ENCODE results near the gene CCDC88C. TPM values are rescaled to one million over a fixed set of nuclear protein-coding genes. Genes with fewer than 3 reads are reported as not detected.

The CCDC88C gene
- total RNA-seq, 1 donor from 2014 or later = 40.6 TPM

DNA sequence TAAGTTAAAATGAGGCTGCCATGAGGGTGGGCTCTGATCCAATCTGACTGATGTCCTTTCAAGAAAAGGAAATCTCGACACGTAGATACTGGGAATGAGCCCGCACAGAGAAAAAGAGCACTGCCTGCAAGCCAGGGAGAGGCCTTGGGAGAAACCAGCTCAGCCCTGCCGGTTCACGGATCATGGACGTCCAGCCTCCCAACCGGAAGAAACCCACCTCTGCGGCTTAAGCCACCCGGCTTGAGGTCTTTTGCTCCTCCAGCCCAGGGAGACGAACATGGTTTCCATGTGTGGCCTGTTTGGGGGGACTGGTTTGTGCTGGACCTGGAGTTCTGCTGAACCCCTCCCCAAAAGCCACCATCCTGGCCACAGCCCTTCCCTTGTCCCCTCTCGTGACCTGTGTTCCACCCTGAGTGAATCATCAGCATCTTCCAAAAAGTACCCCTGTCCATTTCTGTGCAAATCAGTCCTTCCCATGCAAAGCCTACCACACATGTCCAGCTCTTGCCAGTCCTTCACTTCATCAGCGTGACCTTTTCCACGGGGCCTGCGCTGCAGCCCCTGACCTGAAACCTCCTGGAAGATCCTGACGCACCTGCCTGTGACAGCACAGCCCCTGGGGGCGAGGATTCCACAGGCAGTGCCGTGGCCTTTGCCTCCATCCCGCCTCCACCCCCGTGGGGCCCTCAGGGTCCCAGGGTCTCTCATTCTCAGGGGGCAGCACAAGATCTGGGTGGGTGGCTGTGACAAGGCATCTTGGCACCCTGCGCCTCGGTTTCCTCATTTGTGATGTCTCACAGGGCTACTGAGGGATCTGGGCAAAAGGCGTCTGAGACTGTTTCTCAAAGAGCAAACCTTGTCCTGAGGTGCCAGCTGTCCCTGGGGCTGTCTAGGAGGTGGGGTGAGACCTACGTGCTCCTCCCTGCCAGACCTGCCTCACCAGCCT, 121.5 kb downstream of the CCDC88C start:
- DNase-seq (ENCODE audit: extremely low read depth, low read depth, low spot score) = no peak

DNA sequence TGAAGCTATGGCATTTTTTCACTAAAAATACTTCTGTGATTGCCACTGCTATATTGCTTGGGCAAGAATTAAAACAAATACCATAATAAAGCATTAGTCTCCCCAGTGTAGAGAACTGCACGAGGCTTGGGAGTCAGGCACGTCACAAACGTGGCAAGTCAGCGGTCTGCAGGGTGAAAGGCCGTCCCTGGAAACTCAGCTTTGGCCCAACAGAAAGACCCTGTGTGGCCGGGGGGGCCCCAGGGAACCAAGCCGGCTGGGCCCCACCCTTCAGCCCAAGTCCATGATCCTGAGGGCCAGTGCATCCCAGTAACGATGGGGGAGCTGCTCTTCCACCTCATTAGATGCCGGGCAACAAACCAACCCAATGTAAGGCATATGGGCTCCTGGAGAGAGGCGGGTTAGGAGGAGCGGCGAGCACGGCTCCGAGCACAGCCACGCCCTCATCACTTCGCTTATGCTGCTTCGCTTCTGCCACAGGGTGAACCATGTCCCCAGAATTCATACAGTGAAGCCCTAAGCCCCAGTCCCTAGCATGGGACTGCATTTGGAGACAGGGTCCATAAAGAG, 122.3 kb downstream of the CCDC88C start:
- no peak for DNase-seq (ENCODE audit: extremely low read depth, low read depth, low spot score)

DNA sequence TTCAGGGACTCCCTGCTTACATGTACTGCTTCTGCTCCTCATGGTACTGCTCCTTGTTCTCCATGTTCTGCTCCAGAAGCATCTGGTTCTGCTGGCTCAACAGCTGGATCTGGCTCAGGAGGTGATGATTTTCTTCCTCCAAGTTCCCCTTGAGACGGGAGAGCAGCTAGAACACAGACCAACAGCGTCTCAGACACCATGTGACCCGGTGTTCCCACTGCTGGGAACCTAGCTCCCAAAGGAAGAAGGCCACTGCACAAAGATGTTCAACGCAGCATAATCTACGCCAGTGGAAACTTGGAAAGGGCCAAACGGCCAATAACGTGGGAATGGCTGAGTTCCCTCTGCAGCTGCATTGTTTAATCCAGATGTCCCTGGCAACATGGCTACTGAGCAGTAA, 123.5 kb downstream of the CCDC88C start:
- no peak for DNase-seq (ENCODE audit: extremely low read depth, low read depth, low spot score)

DNA sequence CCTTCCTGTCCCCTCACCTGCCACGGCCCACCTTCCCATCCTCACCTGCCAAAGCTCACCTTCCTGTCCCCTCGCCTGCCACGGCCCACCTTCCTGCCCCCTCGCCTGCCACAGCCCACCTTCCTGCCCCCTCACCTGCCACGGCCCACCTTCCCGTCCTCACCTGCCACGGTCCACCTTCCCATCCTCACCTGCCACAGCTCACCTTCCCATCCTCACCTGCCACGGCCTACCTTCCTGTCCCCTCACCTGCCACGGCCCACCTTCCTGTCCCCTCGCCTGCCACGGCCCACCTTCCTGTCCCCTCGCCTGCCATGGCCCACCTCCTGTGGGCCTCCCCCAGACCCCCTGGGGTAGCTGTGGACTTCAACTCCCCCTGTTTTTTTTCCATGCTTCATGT, 124.3 kb downstream of the CCDC88C start:
- DNase-seq (ENCODE audit: extremely low read depth, low read depth, low spot score) = no peak

DNA sequence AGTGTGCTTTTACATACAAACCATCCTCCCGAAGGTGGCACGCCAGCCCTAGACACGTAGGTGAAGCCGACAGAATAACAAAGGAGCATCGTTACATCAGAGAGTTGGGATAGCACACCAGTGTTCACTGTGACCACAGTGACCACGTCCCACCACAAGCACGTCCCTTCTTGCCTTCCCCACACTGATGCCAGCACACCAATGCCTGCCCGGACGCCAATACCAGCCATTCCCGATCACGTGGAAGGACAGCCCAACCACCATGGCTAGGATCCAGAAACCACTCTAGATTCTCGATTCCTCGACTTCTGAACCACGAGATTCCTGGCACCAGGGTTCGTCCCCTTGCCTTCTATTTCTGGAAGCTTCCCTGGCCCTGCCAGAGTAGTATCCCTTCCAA, 125.1 kb downstream of the CCDC88C start:
- DNase-seq (ENCODE audit: extremely low read depth, low read depth, low spot score) = no peak

GRCh38 chr14:91291786-91292405, 125.7 kb downstream of the CCDC88C start:
- no peak for DNase-seq (ENCODE audit: extremely low read depth, low read depth, low spot score)

- DNase-seq (ENCODE audit: extremely low read depth, low read depth, low spot score) = no peak
These were observed 126.6 kb downstream of the CCDC88C start for GRCh38 chr14:91290986-91291385.

- DNase-seq (ENCODE audit: extremely low read depth, low read depth, low spot score) = no peak
These were observed 128.2 kb downstream of the CCDC88C start for GRCh38 chr14:91289464-91289863.

DNA sequence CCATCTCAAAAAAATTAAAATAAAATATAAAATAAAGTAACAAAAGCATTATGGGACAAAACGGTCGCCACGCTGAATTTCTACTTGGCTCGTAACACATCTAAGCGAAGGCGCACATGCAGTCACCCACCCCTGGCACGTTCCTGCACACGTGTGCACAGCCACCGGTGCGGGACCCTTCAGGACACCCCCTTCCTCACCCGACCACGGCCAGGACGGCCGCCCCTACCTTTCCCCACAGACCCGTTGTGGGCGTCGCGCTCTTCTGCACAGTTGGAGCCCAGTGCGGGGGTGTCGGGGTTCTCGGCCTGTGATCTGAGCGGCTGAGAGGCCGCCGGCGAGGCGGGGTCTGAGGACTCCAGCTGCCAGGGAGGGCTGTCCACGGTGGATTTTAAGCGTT, 128.7 kb downstream of the CCDC88C start:
- DNase-seq (ENCODE audit: extremely low read depth, low read depth, low spot score) = no peak

GRCh38 chr14:91286530-91286937, 131.1 kb downstream of the CCDC88C start:
- DNase-seq (ENCODE audit: extremely low read depth, low read depth, low spot score) = peak; percentile 51

GRCh38 chr14:91284791-91285548, 132.7 kb downstream of the CCDC88C start:
- DNase-seq (ENCODE audit: extremely low read depth, low read depth, low spot score) = no peak

GRCh38 chr14:91284146-91284790, 133.4 kb downstream of the CCDC88C start:
- no peak for DNase-seq (ENCODE audit: extremely low read depth, low read depth, low spot score)

DNA sequence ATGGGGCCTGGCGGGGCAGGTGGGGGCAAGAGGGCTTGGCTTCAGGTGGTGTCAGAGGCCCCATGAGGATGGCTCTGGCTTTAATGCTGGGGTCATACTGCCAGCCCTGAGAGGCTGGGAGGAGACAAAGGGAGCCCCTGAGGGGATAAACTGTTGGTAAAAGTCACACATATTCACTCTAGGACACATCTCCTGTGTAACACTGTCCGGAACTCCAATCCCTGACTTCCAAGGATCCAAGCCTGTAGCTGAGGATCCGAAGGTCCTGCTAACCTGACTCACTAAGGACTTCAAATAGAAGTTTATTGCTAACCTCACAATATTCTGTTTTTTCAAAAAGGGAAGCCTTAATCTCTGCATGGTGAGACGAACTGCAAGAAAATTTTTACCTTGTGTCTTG, 134.0 kb downstream of the CCDC88C start:
- DNase-seq (ENCODE audit: extremely low read depth, low read depth, low spot score) = no peak

GRCh38 chr14:91282954-91283645, 134.5 kb downstream of the CCDC88C start:
- DNase-seq (ENCODE audit: extremely low read depth, low read depth, low spot score) = no peak

DNA sequence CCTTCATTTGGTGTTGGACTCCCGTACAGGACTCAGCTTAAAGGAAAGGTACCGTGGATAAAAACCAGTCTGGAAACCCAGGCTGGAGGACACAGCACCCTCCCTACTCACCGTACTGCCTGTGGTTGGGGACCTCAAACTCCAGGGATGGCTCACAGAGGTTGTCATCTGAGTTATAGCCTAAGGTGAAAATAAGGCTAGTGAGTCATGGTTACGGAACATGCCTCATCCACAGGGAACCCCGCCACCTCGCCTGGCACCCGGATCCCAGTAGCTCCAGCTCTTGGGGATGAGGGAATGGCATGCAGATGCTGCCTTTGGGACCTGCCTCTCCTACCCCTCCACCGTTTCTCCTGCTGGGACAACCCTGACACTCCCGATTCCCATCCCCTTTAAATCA, 136.3 kb downstream of the CCDC88C start:
- no peak for DNase-seq (ENCODE audit: extremely low read depth, low read depth, low spot score)

DNA sequence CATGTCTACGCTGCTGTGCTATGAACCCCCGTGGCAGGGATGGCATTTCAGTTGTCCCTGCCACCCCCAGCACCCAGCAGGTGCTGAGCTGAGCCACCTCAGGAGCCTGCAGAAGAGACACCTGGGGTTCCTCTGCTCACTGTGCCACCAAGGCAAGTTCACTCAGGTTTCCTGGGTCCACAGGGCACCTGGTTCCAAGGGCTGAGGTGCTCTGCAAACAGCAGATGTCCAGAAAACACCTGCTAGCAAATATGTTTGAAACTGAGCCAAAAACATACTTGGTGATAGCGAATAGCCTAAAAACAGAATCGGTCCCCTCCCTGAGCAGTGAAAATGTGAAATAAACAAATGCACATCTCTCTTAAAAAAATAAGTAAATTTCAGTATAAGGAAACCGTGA, 137.5 kb downstream of the CCDC88C start:
- no peak for DNase-seq (ENCODE audit: extremely low read depth, low read depth, low spot score)

DNA sequence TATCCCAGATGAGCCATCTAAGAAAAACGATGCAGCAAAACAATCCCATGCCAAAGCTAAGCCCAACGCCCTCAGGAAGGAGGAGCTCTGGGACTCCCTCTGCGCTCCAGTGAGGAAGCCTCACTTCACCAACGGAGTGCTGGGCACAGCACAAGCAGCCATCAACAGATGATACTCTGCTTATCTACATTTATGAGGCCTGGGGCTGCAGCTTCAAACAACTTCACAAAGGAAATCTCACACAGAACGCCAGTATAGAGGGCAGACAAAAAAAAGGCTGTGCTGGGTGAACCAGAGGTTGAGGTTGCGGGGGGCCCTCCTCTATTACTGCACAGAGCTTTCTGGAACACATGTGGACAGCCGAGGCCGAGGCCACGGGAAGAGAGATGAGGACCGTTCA, 138.3 kb downstream of the CCDC88C start:
- no peak for DNase-seq (ENCODE audit: extremely low read depth, low read depth, low spot score)

GRCh38 chr14:91278383-91278715, 139.3 kb downstream of the CCDC88C start:
- DNase-seq (ENCODE audit: extremely low read depth, low read depth, low spot score) = no peak

DNA sequence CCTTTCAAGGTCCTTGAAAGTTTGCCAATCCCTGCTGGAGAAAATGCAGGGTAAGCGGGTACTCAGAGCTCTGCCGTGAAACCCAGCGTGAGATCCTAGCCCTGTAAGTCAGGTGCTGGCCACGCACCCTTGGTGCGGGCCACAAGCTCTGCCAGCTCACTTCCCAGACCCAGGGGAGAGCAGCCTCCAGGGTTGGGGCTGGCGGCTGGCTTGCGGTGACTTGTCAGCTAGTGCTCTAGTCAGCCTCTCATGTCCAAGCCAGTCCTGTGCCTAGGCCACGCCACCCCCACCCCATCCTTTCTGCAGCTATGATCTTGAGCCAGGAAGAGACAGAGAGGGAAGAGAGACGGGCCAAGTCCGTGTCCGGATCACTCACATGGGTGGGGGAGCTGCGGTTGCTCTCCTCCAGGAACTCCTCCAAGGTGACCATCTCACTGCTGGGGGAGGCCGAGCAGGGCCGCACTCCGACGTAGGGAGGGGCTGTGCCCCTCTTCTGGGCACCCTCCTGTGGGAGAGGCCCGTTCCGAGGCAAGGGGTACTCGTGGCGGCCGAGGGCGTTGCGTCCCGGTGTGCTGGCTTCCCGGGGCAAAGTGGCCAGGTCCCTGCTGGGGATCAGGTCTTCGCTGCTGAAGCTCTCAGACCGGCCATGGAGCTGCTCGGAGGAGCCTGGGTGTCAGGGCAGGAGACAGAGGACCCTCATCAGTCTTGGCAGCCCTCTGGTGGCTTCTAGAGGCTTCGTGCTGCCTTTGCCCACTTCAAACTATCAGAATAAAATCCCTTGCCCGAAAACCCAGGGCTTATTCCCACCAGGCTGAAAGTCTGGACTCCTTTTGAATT, 139.9 kb downstream of the CCDC88C start:
- no peak for DNase-seq (ENCODE audit: extremely low read depth, low read depth, low spot score)
